GM12878 (cell line): ENCODE measurements around the gene STAT5B. TPM values are rescaled to one million over a fixed set of nuclear protein-coding genes. Genes with fewer than 3 reads are reported as not detected.

Experiments
- ATAC-seq: fragments of 200-7000 bp; cut with Tn5 transposase; 3 replicates; pipeline ENCODE4 v1.9.1; 2020; ENCODE audit warnings: mild to moderate bottlenecking, moderate library complexity
- BruUV-seq: library from RNA; stranded (reverse); fragments of 400-500 nt; replicated peaks from 2 replicates; lab custom pipeline; 2021; lab: Mats Ljungman, UMichigan
- CTCF ChIA-PET: fragments of 300-600 bp; sonication (Branson Sonifier 250); formaldehyde crosslinking; extraction: SDS; loops from one replicate; lab custom pipeline; 2021; ENCODE audit warnings: inconsistent platforms; lab: Yijun Ruan, JAX
- POLR2A ChIA-PET: fragments of 350-600 bp; formaldehyde crosslinking; extraction: SDS; loops from one replicate; lab custom pipeline; 2021; ENCODE audit warnings: inconsistent platforms; lab: Charles Lee
- RAD21 ChIA-PET: fragments of 300-600 bp; sonication (Branson Sonifier 250); formaldehyde crosslinking; loops from one replicate; lab custom pipeline; 2023; ENCODE audit warnings: antibody characterized with exemption; ENCODE audit not compliant: unreplicated experiment; lab: Charles Lee
- SMC1A ChIA-PET: fragments of 300-600 bp; sonication (Branson Sonifier 250); formaldehyde crosslinking; loops from one replicate; lab custom pipeline; 2023; ENCODE audit not compliant: unreplicated experiment, uncharacterized antibody; lab: Charles Lee
- DNase-seq: peaks from one replicate; pipeline ENCODE4 v3.0.0-alpha.2; 2011; ENCODE audit warnings: low read depth, low spot score
- FAIRE-seq: peaks from 3 replicates; lab custom pipeline; 2011; peaks lifted over from hg19 to GRCh38; lab: Jason Lieb, UNC
- H2AFZ ChIP-seq: 2 replicates; pipeline ENCODE4 v1.6.0; 2011; ENCODE audit warnings: low read depth, low read length, control low read depth; ENCODE audit not compliant: control insufficient read depth
- H3K27ac ChIP-seq: 2 replicates; pipeline ENCODE4 v1.5.1; 2011; ENCODE audit warnings: control low read depth; ENCODE audit not compliant: control insufficient read depth, insufficient read depth
- H3K27me3 ChIP-seq, 2 experiments: replicated peaks in 1 of 2; 2 replicates each; pipeline versions ENCODE4 v1.6.0 to v1.6.1; 2011; ENCODE audit warnings: low read length in 1 of 2; ENCODE audit not compliant: control insufficient read depth in 2 of 2, insufficient read depth in 2 of 2
- H3K36me3 ChIP-seq, 2 experiments: 2 replicates each; pipeline ENCODE4 v1.5.1; 2011; ENCODE audit warnings: low read length in 1 of 2; ENCODE audit not compliant: control insufficient read depth in 2 of 2, insufficient read depth in 2 of 2
- H3K4me1 ChIP-seq: 2 replicates; pipeline ENCODE4 v1.6.1; 2011; ENCODE audit warnings: mild to moderate bottlenecking, low read length, moderate library complexity, mixed read lengths; ENCODE audit not compliant: control insufficient read depth, insufficient read depth
- H3K4me2 ChIP-seq: 2 replicates; pipeline ENCODE4 v1.6.0; 2011; ENCODE audit warnings: control low read depth; ENCODE audit not compliant: control insufficient read depth, insufficient read depth
- H3K4me3 ChIP-seq: fragments of 200-600 bp; sonication (generic); 2 replicates; pipeline ENCODE4 v1.5.1; 2016
- H3K79me2 ChIP-seq: 2 replicates; pipeline ENCODE4 v1.6.0; 2011; ENCODE audit warnings: low read length; ENCODE audit not compliant: control insufficient read depth, insufficient read depth
- H3K9ac ChIP-seq: 2 replicates; pipeline ENCODE4 v1.8.0; 2011; ENCODE audit warnings: low read length, control low read depth, mixed read lengths; ENCODE audit not compliant: control insufficient read depth, insufficient read depth
- H3K9me3 ChIP-seq: replicated peaks from 3 replicates; pipeline ENCODE4 v1.5.1; 2011; ENCODE audit warnings: mild to moderate bottlenecking, low read length; ENCODE audit not compliant: control insufficient read depth, insufficient read depth
- H4K20me1 ChIP-seq: 2 replicates; pipeline ENCODE4 v1.6.0; 2011; ENCODE audit not compliant: control insufficient read depth, insufficient read depth
- ELK1 ChIP-seq: IDR thresholded peaks from 2 replicates; pipeline ENCODE4 v1.6.1; 2012; ENCODE audit warnings: low read depth, low read length, improper control_type of control experiment
- IKZF2 ChIP-seq, 2 experiments: fragments of 450-650 bp; IDR thresholded peaks; 2 replicates each; pipeline ENCODE4 v1.6.1; 2017; ENCODE audit warnings: mild to moderate bottlenecking in 2 of 2, moderate library complexity in 2 of 2
- MAX ChIP-seq: IDR thresholded peaks from 2 replicates; pipeline ENCODE4 v1.6.1; 2012; ENCODE audit warnings: low read depth, low read length, improper control_type of control experiment
- REST ChIP-seq: IDR thresholded peaks from 2 replicates; pipeline ENCODE4 v1.6.1; 2012; ENCODE audit warnings: mild to moderate bottlenecking, low read depth, low read length
- ZNF622 ChIP-seq: fragments of 450-650 bp; IDR thresholded peaks from 2 replicates; pipeline ENCODE4 v1.6.1; 2017; ENCODE audit warnings: mild to moderate bottlenecking, inconsistent platforms
- WGBS: methylation state at CpG from one replicate; pipeline ENCODE4 v1.1.6; 2016; ENCODE audit warnings: low lambda C conversion rate; ENCODE audit not compliant: insufficient replicate concordance, insufficient coverage; ENCODE audit errors: missing lambda C conversion rate; 5-methylcytosine and 5-hydroxymethylcytosine counted together
- in situ Hi-C: fragments of 300-500 bp; cut with MboI; formaldehyde crosslinking; loops from 9 replicates; pipeline ENCODE4 v1.14.3; 2018; ENCODE audit warnings: mixed read lengths
- intact Hi-C: fragments of 100-400 bp; cut with micrococcal nuclease; formaldehyde crosslinking; loops from one replicate; pipeline ENCODE4 v1.14.2; 2022; ENCODE audit not compliant: unreplicated experiment
- polyA plus RNA-seq, 11 experiments: library from polyadenylated mRNA; depleted of rRNA in 4 of 11; unstranded in 6 of 11; stranded (reverse) in 5 of 11; fragments of >200 nt; fragmentation: Nextera tagmentation in 4 of 11; fragmentation: Illumina TruSeq in 1 of 11; extraction: Ambion mirVana in 4 of 11; extraction: Trizol in 1 of 11; gene quantifications; 1 replicate in 1 of 11; 2 replicates in 10 of 11; pipeline versions ENCODE4 v1.2.1 to v1.2.3, GENCODE V29; 2011 to 2016; ENCODE audit warnings: inconsistent platforms in 2 of 11, missing spikeins in 2 of 11, low read depth in 1 of 11
- total RNA-seq, 4 experiments: library from RNA; depleted of rRNA in 3 of 4; stranded (reverse); fragments of >200 nt in 3 of 4; fragmentation: Illumina TruSeq in 1 of 4; extraction: Trizol in 1 of 4; gene quantifications; 2 replicates each; pipeline versions ENCODE4 v1.2.1 to v1.2.3, GENCODE V29; 2013 to 2021

The STAT5B gene
- total and polyA plus RNA-seq, 10 of the 15 experiments (the other 5 are each of a cell fraction or from before 2014, with no cell fraction given), result 11.0 to 69.6 (median 46.7) TPM

- FAIRE-seq (no peak), ATAC-seq (no peak), DNase-seq (no peak)
- H3K4me2 ChIP-seq, result no peak overlapping the region
- BruUV-seq, result no TSS peak
- no peaks in the 10 kb centered on the region for H4K20me1 ChIP-seq
- RAD21 ChIA-PET, result no interaction called here
- peaks cover 5 to 26% of the 10 kb centered on the region in 2 experiments; a peak in 3 of 4 replicates for H3K36me3 ChIP-seq
- no peak overlapping the region for H3K4me3 ChIP-seq
- CTCF ChIA-PET, result no interaction called here
- intact Hi-C loops (no loop called here), in situ Hi-C loops (no loop called here)
- no peak overlapping the region for H2AFZ ChIP-seq
- H3K27me3 ChIP-seq, result no peaks in the 10 kb centered on the region
- 96% methylated on average over 2 of the region's 2 CpGs for WGBS
- no peak for TF ChIP-seq MAX
- TF ChIP-seq REST, result no peak
- TF ChIP-seq ELK1, result no peak
- TF ChIP-seq IKZF2 (IDR thresholded peaks at IDR 0.05), result no peak
- no peak for TF ChIP-seq ZNF622
- no peak overlapping the region for H3K9ac ChIP-seq
- no peaks in the 10 kb centered on the region for H3K9me3 ChIP-seq
- no peaks in the 10 kb centered on the region; the same call in 1 of the 2 replicates for H3K4me1 ChIP-seq
- POLR2A ChIA-PET, result no interaction called here
- no peak overlapping the region for H3K27ac ChIP-seq
- H3K79me2 ChIP-seq, result no peaks in the 10 kb centered on the region
- SMC1A ChIA-PET, result no interaction called here
These were observed 72.8 kb downstream of the STAT5B start for GRCh38 chr17:42203354-42203753.
